Measurements from ENCODE around the gene TMEM176A. TPM values are rescaled to one million over a fixed set of nuclear protein-coding genes. Genes with fewer than 3 reads are reported as not detected.

Gene TMEM176A
- total RNA-seq, 1 experiment from 2014 or later, result not detected

GRCh38 chr7:150806454-150806853 is 5.9 kb downstream of the TMEM176A start:
- no TSS peak for BruUV-seq (replicated peaks)
- no peaks in the 10 kb centered on the region for H3K27me3 ChIP-seq (ENCODE audit: insufficient read depth, low read length)
- ChIA-PET RAD21 (ENCODE audit: low non-redundant PET in 1 of 2, low total read pairs in 2 of 2, uncharacterized antibody in 2 of 2, unreplicated experiment in 2 of 2) (no interaction called here), CTCF (no interaction called here), POLR2A (no interaction called here)
- no peaks in the 10 kb centered on the region for H3K79me2 ChIP-seq (ENCODE audit: insufficient read depth, low read length)
- intact Hi-C loops (cut with micrococcal nuclease), result no loop called here
- no peaks in the 10 kb centered on the region for H3K4me1 ChIP-seq (ENCODE audit: control insufficient read depth in 1 of 2, insufficient read depth in 2 of 2, low read length in 2 of 2)
- H3K36me3 ChIP-seq (ENCODE audit: control insufficient read depth in 1 of 2, insufficient read depth in 2 of 2, low read length in 2 of 2), result no peaks in the 10 kb centered on the region
- H3K9me3 ChIP-seq (ENCODE audit: control insufficient read depth in 1 of 2, insufficient read depth in 1 of 2, low read depth in 1 of 2, low read length in 2 of 2), result no peaks in the 10 kb centered on the region
- no peak overlapping the region for H3K4me3 ChIP-seq (replicated peaks in 1 of 2; ENCODE audit: low read depth in 1 of 2, low read length in 2 of 2)
- TF ChIP-seq MAX (IDR thresholded peaks at IDR 0.05) (no peak), CBX3 (IDR thresholded peaks at IDR 0.05; ENCODE audit: low read depth) (no peak), JUND (IDR thresholded peaks at IDR 0.05) (no peak), YY1 (IDR thresholded peaks at IDR 0.05; ENCODE audit: extremely low read depth, insufficient replicate concordance, low read depth, low read length) (no peak), EGR1 (IDR thresholded peaks at IDR 0.05; ENCODE audit: low read depth) (no peak), TCF7L2 (IDR thresholded peaks at IDR 0.05; ENCODE audit: borderline replicate concordance, extremely low read depth, insufficient read depth, insufficient read length) (no peak), SRF (IDR thresholded peaks at IDR 0.05; ENCODE audit: low read depth) (no peak), REST (IDR thresholded peaks at IDR 0.05; ENCODE audit: low read depth) (no peak), EZH2 (IDR thresholded peaks at IDR 0.05) (no peak), FOSL1 (IDR thresholded peaks at IDR 0.05; ENCODE audit: low read depth) (no peak), RAD21 (IDR thresholded peaks at IDR 0.05; ENCODE audit: low read depth) (no peak), SP1 (IDR thresholded peaks at IDR 0.05; ENCODE audit: low read depth) (no peak)
- no peak overlapping the region for H2AFZ ChIP-seq (ENCODE audit: low read depth, low read length, poor library complexity, severe bottlenecking)
- no peak overlapping the region for H3K9ac ChIP-seq (ENCODE audit: low read length)
- ATAC-seq, result no peak
- H3K9me2 ChIP-seq (ENCODE audit: insufficient read depth), result no peaks in the 10 kb centered on the region
- no peak overlapping the region for H3K4me2 ChIP-seq (ENCODE audit: low read length)
- DNase-seq (ENCODE audit: low read depth, low spot score), result no peak
- H3K27ac ChIP-seq (ENCODE audit: low read depth, low read length), result no peak overlapping the region
- H4K20me1 ChIP-seq (ENCODE audit: insufficient read depth), result no peaks in the 10 kb centered on the region
